SK-N-SH treated with all-trans-retinoic acid at 6 μM for 48 hours (cell line): ENCODE data around the gene NAV3.
A peak's percentile ranks its signal among the peaks of the same experiment; 100 is the strongest.

Source experiments
- ATAC-seq: fragments of 200-7000 bp; cut with Tn5 transposase; 3 replicates; pipeline ENCODE4 v1.9.1; 2020; ENCODE audit warnings: mild to moderate bottlenecking, moderate library complexity
- ARNTL ChIP-seq: fragments of 450-650 bp; formaldehyde crosslinking; IDR thresholded peaks from 2 replicates; pipeline ENCODE4 v1.5.0; 2020; ENCODE audit warnings: low read depth, mild to moderate bottlenecking, moderate library complexity, borderline replicate concordance
- BACH2 ChIP-seq: fragments of 250-450 bp; sonication (Bioruptor Pico); IDR thresholded peaks from 2 replicates; pipeline ENCODE4 v1.9.0; 2021; ENCODE audit warnings: mild to moderate bottlenecking, borderline replicate concordance
- CREB5 ChIP-seq: fragments of 250-450 bp; sonication (Bioruptor Pico); IDR thresholded peaks from 2 replicates; pipeline ENCODE4 v1.5.1; 2020; ENCODE audit warnings: low read depth, mild to moderate bottlenecking, moderate library complexity
- CSDC2 ChIP-seq: fragments of 250-450 bp; sonication (Bioruptor Pico); IDR thresholded peaks from 2 replicates; pipeline ENCODE4 v1.5.0; 2020; ENCODE audit warnings: mild to moderate bottlenecking, moderate library complexity
- CSRNP3 ChIP-seq: fragments of 250-450 bp; sonication (Bioruptor Pico); IDR thresholded peaks from 2 replicates; pipeline ENCODE4 v1.5.1; 2021; ENCODE audit warnings: mild to moderate bottlenecking, moderate library complexity
- ESRRG ChIP-seq: fragments of 250-450 bp; sonication (Bioruptor Pico); IDR thresholded peaks from 2 replicates; pipeline ENCODE4 v1.6.1; 2021; ENCODE audit warnings: mild to moderate bottlenecking
- GLIS3 ChIP-seq: fragments of 250-450 bp; sonication (Bioruptor Pico); IDR thresholded peaks from 2 replicates; pipeline ENCODE4 v1.5.0; 2020; ENCODE audit warnings: mild to moderate bottlenecking, moderate library complexity
- ISL1 ChIP-seq: fragments of 250-450 bp; sonication (Bioruptor Pico); IDR thresholded peaks from 2 replicates; pipeline ENCODE4 v2.1.2; 2022; ENCODE audit warnings: mild to moderate bottlenecking, moderate library complexity
- OSR1 ChIP-seq: fragments of 250-450 bp; sonication (Bioruptor Pico); IDR thresholded peaks from 2 replicates; pipeline ENCODE4 v1.8.0; 2022; ENCODE audit warnings: moderate library complexity, mild to moderate bottlenecking, inconsistent platforms
- PATZ1 ChIP-seq: fragments of 250-450 bp; sonication (Bioruptor Pico); IDR thresholded peaks from 2 replicates; pipeline ENCODE4 v1.8.0; 2020; ENCODE audit warnings: mild to moderate bottlenecking, moderate library complexity, borderline replicate concordance
- POU6F1 ChIP-seq: fragments of 250-450 bp; sonication (Bioruptor Pico); IDR thresholded peaks from 2 replicates; pipeline ENCODE4 v1.8.0; 2021; ENCODE audit warnings: low read depth, mild to moderate bottlenecking, moderate library complexity, borderline replicate concordance
- PPARA ChIP-seq: fragments of 250-450 bp; sonication (Bioruptor Pico); IDR thresholded peaks from 2 replicates; pipeline ENCODE4 v1.5.0; 2020; ENCODE audit warnings: mild to moderate bottlenecking, borderline replicate concordance
- RARB ChIP-seq: fragments of 250-450 bp; sonication (Bioruptor Pico); IDR thresholded peaks from 2 replicates; pipeline ENCODE4 v1.8.0; 2021; ENCODE audit warnings: mild to moderate bottlenecking, moderate library complexity
- SNAI2 ChIP-seq: fragments of 250-450 bp; sonication (Bioruptor Pico); IDR thresholded peaks from 2 replicates; pipeline ENCODE4 v1.5.0; 2020; ENCODE audit warnings: mild to moderate bottlenecking, moderate library complexity
- TCF4 ChIP-seq: fragments of 250-450 bp; sonication (Bioruptor Pico); IDR thresholded peaks from 2 replicates; pipeline ENCODE4 v1.8.0; 2021; ENCODE audit warnings: mild to moderate bottlenecking, moderate library complexity, borderline replicate concordance
- TOX ChIP-seq: fragments of 250-450 bp; sonication (Bioruptor Pico); IDR thresholded peaks from 2 replicates; pipeline ENCODE4 v1.8.0; 2021; ENCODE audit warnings: mild to moderate bottlenecking, moderate library complexity, borderline replicate concordance
- ZC3H10 ChIP-seq: fragments of 250-450 bp; sonication (Bioruptor Pico); IDR thresholded peaks from 2 replicates; pipeline ENCODE4 v1.5.1; 2021; ENCODE audit warnings: mild to moderate bottlenecking, moderate library complexity
- ZFP3 ChIP-seq: fragments of 250-450 bp; sonication (Bioruptor Pico); IDR thresholded peaks from 2 replicates; pipeline ENCODE4 v1.5.0; 2020; ENCODE audit warnings: mild to moderate bottlenecking, moderate library complexity
- ZFP30 ChIP-seq: fragments of 450-650 bp; formaldehyde crosslinking; IDR thresholded peaks from 2 replicates; pipeline ENCODE4 v1.5.0; 2022; ENCODE audit warnings: mild to moderate bottlenecking, moderate library complexity
- ZNF565 ChIP-seq: fragments of 450-650 bp; formaldehyde crosslinking; conservative IDR thresholded peaks from 2 replicates; pipeline ENCODE4 v1.5.0; 2020; ENCODE audit warnings: low read depth, mild to moderate bottlenecking, moderate library complexity
- ZNF70 ChIP-seq: fragments of 450-650 bp; formaldehyde crosslinking; IDR thresholded peaks from 2 replicates; pipeline ENCODE4 v1.5.0; 2020; ENCODE audit warnings: mild to moderate bottlenecking, moderate library complexity
- ZNF8 ChIP-seq: fragments of 450-650 bp; formaldehyde crosslinking; IDR thresholded peaks from 2 replicates; pipeline ENCODE4 v1.5.0; 2020; ENCODE audit warnings: mild to moderate bottlenecking, moderate library complexity

Gene NAV3

GRCh38 chr12:77940567-77940966 lies 109.9 kb downstream of the NAV3 start:
- ATAC-seq: peak; percentile 71

GRCh38 chr12:77941401-77941800 lies 110.7 kb downstream of the NAV3 start:
- peak; percentile 5; the same call in 2 of the 3 replicates for ATAC-seq
- TF ChIP-seq PPARA (CRISPR knock-in tag): no peak
- no peak for TF ChIP-seq CREB5
- no peak for TF ChIP-seq RARB (CRISPR knock-in tag)
- no peak for TF ChIP-seq OSR1 (CRISPR knock-in tag)
- TF ChIP-seq ISL1 (CRISPR knock-in tag): no peak
- TF ChIP-seq CSRNP3 (CRISPR knock-in tag): no peak
- no peak for TF ChIP-seq ESRRG (CRISPR knock-in tag)
- no peak for TF ChIP-seq ARNTL
- TF ChIP-seq CSDC2 (CRISPR knock-in tag): no peak
- TF ChIP-seq ZC3H10: no peak
- TF ChIP-seq TOX (CRISPR knock-in tag): no peak
- TF ChIP-seq BACH2 (CRISPR knock-in tag): no peak
- TF ChIP-seq GLIS3: no peak
- TF ChIP-seq PATZ1 (CRISPR knock-in tag): no peak
- TF ChIP-seq ZFP30 (CRISPR knock-in tag): no peak
- no peak for TF ChIP-seq SNAI2
- TF ChIP-seq ZNF70 (CRISPR knock-in tag): no peak

More at GRCh38 chr12:77940567-77940966, 109.9 kb downstream of the NAV3 start:
- no peak for TF ChIP-seq PPARA (CRISPR knock-in tag)
- no peak for TF ChIP-seq ISL1 (CRISPR knock-in tag)
- TF ChIP-seq TCF4 (CRISPR knock-in tag): no peak
- no peak for TF ChIP-seq ZNF565 (CRISPR knock-in tag)
- no peak for TF ChIP-seq ZFP30 (CRISPR knock-in tag)
- no peak for TF ChIP-seq RARB (CRISPR knock-in tag)
- no peak for TF ChIP-seq PATZ1 (CRISPR knock-in tag)
- no peak for TF ChIP-seq POU6F1 (CRISPR knock-in tag)
- no peak for TF ChIP-seq SNAI2
- no peak for TF ChIP-seq ZC3H10
- no peak for TF ChIP-seq BACH2 (CRISPR knock-in tag)
- no peak for TF ChIP-seq CSDC2 (CRISPR knock-in tag)
- no peak for TF ChIP-seq CREB5
- no peak for TF ChIP-seq CSRNP3 (CRISPR knock-in tag)
- TF ChIP-seq ZFP3 (CRISPR knock-in tag): no peak
- no peak for TF ChIP-seq ARNTL
- no peak for TF ChIP-seq ZNF8 (CRISPR knock-in tag)
- no peak for TF ChIP-seq ESRRG (CRISPR knock-in tag)
